Esophagus (tissue), 2 donors: ENCODE measurements around the gene RUSC2. TPM values are rescaled to one million over a fixed set of nuclear protein-coding genes. Genes with fewer than 3 reads are reported as not detected.
"Not testable (repeated sequence)": the region's sequence is repeated elsewhere in the genome, so short reads cannot be mapped to it uniquely, and the experiment has no call there.

Experiments used
- H3K27ac ChIP-seq, 2 donors: one replicate each; pipeline ENCODE4 v1.5.1; 2013; ENCODE audit warnings: low read depth in 2 of 2, mild to moderate bottlenecking in 2 of 2, inconsistent platforms in 1 of 2, low read length in 1 of 2, moderate library complexity in 1 of 2
- H3K27me3 ChIP-seq, 2 donors: one replicate each; pipeline ENCODE4 v1.6.1; 2013; ENCODE audit warnings: low read length in 2 of 2, control low read depth in 1 of 2, mild to moderate bottlenecking in 1 of 2; ENCODE audit not compliant: insufficient read depth in 2 of 2, control insufficient read depth in 1 of 2
- H3K36me3 ChIP-seq, 2 donors: one replicate each; pipeline ENCODE4 v1.6.1; 2013; ENCODE audit warnings: low read length in 1 of 2; ENCODE audit not compliant: control insufficient read depth in 2 of 2, insufficient read depth in 2 of 2
- H3K4me1 ChIP-seq, 2 donors: one replicate each; pipeline ENCODE4 v1.6.1; 2013; ENCODE audit warnings: low read length in 1 of 2; ENCODE audit not compliant: control insufficient read depth in 2 of 2, insufficient read depth in 2 of 2
- H3K4me3 ChIP-seq, 2 donors: one replicate each; pipeline ENCODE4 v1.5.1; 2013; ENCODE audit warnings: low read length in 2 of 2, mild to moderate bottlenecking in 2 of 2, low read depth in 1 of 2, moderate library complexity in 1 of 2
- H3K9me3 ChIP-seq, 2 donors: one replicate each; pipeline ENCODE4 v1.6.1; 2013; ENCODE audit warnings: mild to moderate bottlenecking in 2 of 2, low read depth in 1 of 2, low read length in 1 of 2, moderate library complexity in 1 of 2; ENCODE audit not compliant: control insufficient read depth in 2 of 2, insufficient read depth in 1 of 2
- WGBS, 2 donors: extraction: QIAGEN DNeasy Blood & Tissue Kit; methylation state at CpG; one replicate each; pipeline ENCODE4 v1.1.7; 2013; 5-methylcytosine and 5-hydroxymethylcytosine counted together
- polyA plus RNA-seq, 2 donors: library from polyadenylated mRNA; stranded (reverse); fragments of 200-250 nt; gene quantifications; one replicate each; pipeline ENCODE4 v1.2.3, GENCODE V29; 2013
- donor health status: healthy with polysubstance abuse.
- donor health status: Bipolar disorder and iron deficiency.

The RUSC2 gene
- polyA plus RNA-seq, 2 donors: 7.3 to 27.2 TPM

- Histone ChIP-seq H3K27me3 (no peaks in the 10 kb centered on the region), H3K4me3 (peak overlapping the region in 1 of 2 donors; percentile 27), H3K36me3 (no peaks in the 10 kb centered on the region), H3K27ac (peak overlapping the region; percentile 76 to 88), H3K4me1 (peaks cover 4 to 5% of the 10 kb centered on the region in 2 donors), H3K9me3 (no peaks in the 10 kb centered on the region)
- 27 to 36% methylated on average over 4 of the region's 4 CpGs for WGBS, 2 donors
Measured at GRCh38 chr9:35518225-35518821, 28.4 kb downstream of the RUSC2 start.

GRCh38 chr9:35518981-35519679 is 29.2 kb downstream of the RUSC2 start:
- Histone ChIP-seq H3K36me3 (no peaks in the 10 kb centered on the region), H3K4me1 (peaks cover 4 to 5% of the 10 kb centered on the region in 2 donors), H3K27me3 (no peaks in the 10 kb centered on the region), H3K9me3 (no peaks in the 10 kb centered on the region), H3K27ac (peak overlapping the region; percentile 76 to 88), H3K4me3 (peak overlapping the region in 1 of 2 donors; percentile 27)
- 40 to 50% methylated on average over 5 of the region's 5 CpGs for WGBS, 2 donors

- H3K36me3 ChIP-seq: no peaks in the 10 kb centered on the region
Measured at GRCh38 chr9:35519692-35520363, 29.9 kb downstream of the RUSC2 start.

GRCh38 chr9:35520364-35520710 is 30.4 kb downstream of the RUSC2 start:
- Histone ChIP-seq H3K27me3 (no peaks in the 10 kb centered on the region), H3K4me1 (peaks cover 4 to 5% of the 10 kb centered on the region in 2 donors), H3K9me3 (no peaks in the 10 kb centered on the region), H3K4me3 (peak overlapping the region; percentile 8 to 27), H3K27ac (peak overlapping the region; percentile 56 to 76), H3K36me3 (no peaks in the 10 kb centered on the region)
- 72 to 73% methylated on average over 1 of the region's 1 CpG for WGBS, 2 donors

More at GRCh38 chr9:35519692-35520363, 29.9 kb downstream of the RUSC2 start:
- Histone ChIP-seq H3K27me3 (no peaks in the 10 kb centered on the region), H3K27ac (peak overlapping the region; percentile 76 to 88), H3K4me1 (peaks cover 4 to 5% of the 10 kb centered on the region in 2 donors), H3K9me3 (no peaks in the 10 kb centered on the region), H3K4me3 (peak overlapping the region in 1 of 2 donors; percentile 27)
- 94 to 97% methylated on average over 1 of the region's 1 CpG for WGBS, 2 donors

- Histone ChIP-seq H3K27ac (peak overlapping the region in 1 of 2 donors; percentile 29), H3K4me3 (peak overlapping the region in 1 of 2 donors; percentile 27), H3K9me3 (no peaks in the 10 kb centered on the region), H3K36me3 (no peaks in the 10 kb centered on the region), H3K4me1 (peaks cover 4 to 5% of the 10 kb centered on the region in 2 donors), H3K27me3 (no peaks in the 10 kb centered on the region)
- 68 to 74% methylated on average over 2 of the region's 2 CpGs for WGBS, 2 donors
Measured at GRCh38 chr9:35521708-35522107, 31.8 kb downstream of the RUSC2 start.

- H3K27me3 ChIP-seq: no peaks in the 10 kb centered on the region
- peaks cover 3 to 4% of the 10 kb centered on the region in 2 donors for H3K4me1 ChIP-seq
- no peaks in the 10 kb centered on the region for H3K9me3 ChIP-seq
- H3K36me3 ChIP-seq: no peaks in the 10 kb centered on the region
- no peak overlapping the region for H3K27ac ChIP-seq
- peak overlapping the region in 1 of 2 donors; percentile 27 for H3K4me3 ChIP-seq
Measured at GRCh38 chr9:35522187-35522586, 32.3 kb downstream of the RUSC2 start.

GRCh38 chr9:35522700-35523099 is 32.8 kb downstream of the RUSC2 start:
- Histone ChIP-seq H3K4me1 (peaks cover 2 to 4% of the 10 kb centered on the region in 2 donors), H3K27ac (no peak overlapping the region), H3K36me3 (no peaks in the 10 kb centered on the region), H3K4me3 (no peak overlapping the region), H3K27me3 (no peaks in the 10 kb centered on the region), H3K9me3 (no peaks in the 10 kb centered on the region)
- WGBS, 2 donors: 78 to 81% methylated on average over 1 of the region's 1 CpG

- H3K4me3 ChIP-seq, H3K27ac ChIP-seq, H3K4me1 ChIP-seq, H3K36me3 ChIP-seq, H3K27me3 ChIP-seq, H3K9me3 ChIP-seq: not testable (repeated sequence)
Measured at GRCh38 chr9:35523556-35523955, 33.6 kb downstream of the RUSC2 start.

GRCh38 chr9:35526087-35526801 is 36.3 kb downstream of the RUSC2 start:
- no peak overlapping the region for H3K4me3 ChIP-seq
- H3K4me1 ChIP-seq: no peaks in the 10 kb centered on the region
- no peaks in the 10 kb centered on the region for H3K9me3 ChIP-seq
- H3K27ac ChIP-seq: no peak overlapping the region
- 35 to 43% methylated on average over 1 of the region's 1 CpG for WGBS, 2 donors
- H3K27me3 ChIP-seq: no peaks in the 10 kb centered on the region
- no peaks in the 10 kb centered on the region for H3K36me3 ChIP-seq
